ENCODE measurements around the gene PPP1R12C. TPM values are rescaled to one million over a fixed set of nuclear protein-coding genes. Genes with fewer than 3 reads are reported as not detected.

PPP1R12C gene
- polyA plus RNA-seq, 3 donors = 2.1 to 206 (median 2.6) TPM

DNA sequence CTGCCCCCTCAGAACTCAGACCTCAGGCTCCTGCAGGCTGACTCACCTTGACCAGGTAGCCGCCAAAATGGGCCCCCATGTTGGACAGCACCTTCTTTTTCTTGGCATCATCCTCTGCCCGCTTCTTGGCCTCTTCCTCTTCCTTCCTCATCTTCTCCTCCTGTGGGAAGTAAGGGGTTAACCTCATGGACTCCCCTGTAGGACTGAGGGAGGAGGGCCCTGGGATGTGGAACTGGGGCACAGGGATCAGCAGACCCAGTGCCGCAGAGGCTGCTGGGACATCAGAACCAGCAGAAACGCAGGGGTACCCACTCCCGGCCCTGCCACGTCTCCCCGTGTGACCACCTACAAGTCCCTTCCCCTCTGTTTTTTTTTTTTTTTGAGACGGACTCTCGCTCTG lies 20.5 kb upstream of the PPP1R12C start:
- Histone ChIP-seq H3K36me3 (replicated peaks in 1 of 2; ENCODE audit: control insufficient read depth in 1 of 2, insufficient read depth in 2 of 2, low read length in 2 of 2) (no peaks in the 10 kb centered on the region), H4K20me1 (ENCODE audit: insufficient read depth, low read length) (no peaks in the 10 kb centered on the region), H3K9ac (ENCODE audit: insufficient read depth, low read length, poor library complexity, severe bottlenecking) (no peak overlapping the region), H3K27me3 (ENCODE audit: control insufficient read depth in 2 of 2, insufficient read depth in 2 of 2, low read length in 2 of 2) (peaks cover 0 to 10% of the 10 kb centered on the region in 2 donors), H3K4me2 (replicated peaks; ENCODE audit: extremely low read depth, low read length, poor library complexity, severe bottlenecking) (no peak overlapping the region), H3K27ac (ENCODE audit: low read depth in 1 of 2, low read length in 2 of 2) (no peak overlapping the region), H3K4me3 (replicated peaks in 1 of 3; ENCODE audit: low read depth in 2 of 3, low read length in 3 of 3) (no peak overlapping the region), H3K79me2 (ENCODE audit: insufficient read depth, low read length) (no peaks in the 10 kb centered on the region), H3K4me1 (ENCODE audit: control insufficient read depth in 1 of 2, insufficient read depth in 2 of 2, low read length in 2 of 2) (peaks cover 4 to 6% of the 10 kb centered on the region in 2 donors), H3K9me3 (replicated peaks in 1 of 2; ENCODE audit: control insufficient read depth in 1 of 2, insufficient read depth in 1 of 2, low read length in 2 of 2) (no peaks in the 10 kb centered on the region), H2AFZ (ENCODE audit: insufficient read depth, low read depth, low read length, poor library complexity, severe bottlenecking) (no peak overlapping the region)
- peaks cover 13% of the 10 kb centered on the region for H3K4me1 Mint-ChIP-seq
- no peak overlapping the region for H3K27ac Mint-ChIP-seq
- peaks cover 0 to 7% (median 0%) of the 10 kb centered on the region in 7 donors for H3K9me3 Mint-ChIP-seq
- no peaks in the 10 kb centered on the region for H3K36me3 Mint-ChIP-seq
- WGBS (ENCODE audit: insufficient coverage) = 75% methylated on average over 6 of the region's 9 CpGs
- H3K27me3 Mint-ChIP-seq (ENCODE audit: low read depth in 3 of 3) = peaks cover 41 to 46% (median 45%) of the 10 kb centered on the region in 3 donors
- TF ChIP-seq, protein P1, sequence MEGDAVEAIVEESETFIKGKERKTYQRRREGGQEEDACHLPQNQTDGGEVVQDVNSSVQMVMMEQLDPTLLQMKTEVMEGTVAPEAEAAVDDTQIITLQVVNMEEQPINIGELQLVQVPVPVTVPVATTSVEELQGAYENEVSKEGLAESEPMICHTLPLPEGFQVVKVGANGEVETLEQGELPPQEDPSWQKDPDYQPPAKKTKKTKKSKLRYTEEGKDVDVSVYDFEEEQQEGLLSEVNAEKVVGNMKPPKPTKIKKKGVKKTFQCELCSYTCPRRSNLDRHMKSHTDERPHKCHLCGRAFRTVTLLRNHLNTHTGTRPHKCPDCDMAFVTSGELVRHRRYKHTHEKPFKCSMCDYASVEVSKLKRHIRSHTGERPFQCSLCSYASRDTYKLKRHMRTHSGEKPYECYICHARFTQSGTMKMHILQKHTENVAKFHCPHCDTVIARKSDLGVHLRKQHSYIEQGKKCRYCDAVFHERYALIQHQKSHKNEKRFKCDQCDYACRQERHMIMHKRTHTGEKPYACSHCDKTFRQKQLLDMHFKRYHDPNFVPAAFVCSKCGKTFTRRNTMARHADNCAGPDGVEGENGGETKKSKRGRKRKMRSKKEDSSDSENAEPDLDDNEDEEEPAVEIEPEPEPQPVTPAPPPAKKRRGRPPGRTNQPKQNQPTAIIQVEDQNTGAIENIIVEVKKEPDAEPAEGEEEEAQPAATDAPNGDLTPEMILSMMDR (IDR thresholded peaks at IDR 0.05) = no peak
- H3K4me3 Mint-ChIP-seq = no peak overlapping the region
- intact Hi-C loops (cut with micrococcal nuclease) = no loop called here
- no peak for DNase-seq

DNA sequence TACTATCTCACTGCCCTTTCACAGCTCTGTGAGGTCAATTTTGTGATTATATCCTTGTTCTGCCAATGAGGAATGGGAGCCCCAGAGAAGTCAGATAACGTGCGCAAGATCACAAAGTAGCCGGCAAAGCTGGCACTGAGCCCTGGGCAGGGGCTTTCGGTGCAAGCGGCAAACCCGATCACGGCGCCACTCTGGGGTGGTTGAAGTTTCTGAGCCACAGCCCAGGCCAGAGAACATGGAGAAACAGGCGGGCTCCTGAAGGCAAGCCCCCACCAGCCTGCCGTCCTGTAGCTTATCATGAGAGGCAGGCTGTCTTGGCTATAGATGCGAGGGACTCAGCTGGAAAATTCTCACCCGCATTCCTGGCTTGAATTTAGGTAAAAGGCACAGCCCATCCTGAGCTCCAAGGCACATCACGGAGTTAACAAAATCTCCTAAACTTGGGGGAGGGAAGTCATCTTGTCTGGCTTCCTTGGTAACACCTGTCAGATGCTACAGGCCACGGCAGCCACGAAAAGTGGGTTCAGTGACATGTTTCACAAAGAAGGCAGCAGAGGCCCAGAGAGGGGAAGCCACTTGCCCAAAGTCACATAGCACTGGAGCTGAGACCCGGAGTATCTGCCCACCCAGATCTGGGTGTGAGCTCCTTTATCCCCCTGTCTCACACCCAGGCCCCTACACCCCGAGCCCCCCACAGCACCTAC lies 19.1 kb upstream of the PPP1R12C start:
- Mint-ChIP-seq H3K9me3 (peaks cover 0 to 4% (median 0%) of the 10 kb centered on the region in 7 donors), H3K27ac (no peak overlapping the region), H3K36me3 (no peaks in the 10 kb centered on the region), H3K27me3 (ENCODE audit: low read depth in 3 of 3) (peaks cover 38 to 46% (median 42%) of the 10 kb centered on the region in 3 donors), H3K4me3 (no peak overlapping the region), H3K4me1 (peaks cover 16% of the 10 kb centered on the region)
- TF ChIP-seq, protein P1 (IDR thresholded peaks at IDR 0.05) = no peak
- Histone ChIP-seq H3K9ac (ENCODE audit: insufficient read depth, low read length, poor library complexity, severe bottlenecking) (no peak overlapping the region), H3K4me1 (ENCODE audit: control insufficient read depth in 1 of 2, insufficient read depth in 2 of 2, low read length in 2 of 2) (peaks cover 4 to 6% of the 10 kb centered on the region in 2 donors), H2AFZ (ENCODE audit: insufficient read depth, low read depth, low read length, poor library complexity, severe bottlenecking) (no peak overlapping the region), H3K27me3 (ENCODE audit: control insufficient read depth in 2 of 2, insufficient read depth in 2 of 2, low read length in 2 of 2) (peaks cover 0 to 11% of the 10 kb centered on the region in 2 donors), H3K27ac (ENCODE audit: low read depth in 1 of 2, low read length in 2 of 2) (no peak overlapping the region), H3K36me3 (replicated peaks in 1 of 2; ENCODE audit: control insufficient read depth in 1 of 2, insufficient read depth in 2 of 2, low read length in 2 of 2) (no peaks in the 10 kb centered on the region), H3K4me2 (replicated peaks; ENCODE audit: extremely low read depth, low read length, poor library complexity, severe bottlenecking) (no peak overlapping the region), H4K20me1 (ENCODE audit: insufficient read depth, low read length) (no peaks in the 10 kb centered on the region), H3K9me3 (replicated peaks in 1 of 2; ENCODE audit: control insufficient read depth in 1 of 2, insufficient read depth in 1 of 2, low read length in 2 of 2) (no peaks in the 10 kb centered on the region), H3K4me3 (replicated peaks in 1 of 3; ENCODE audit: low read depth in 2 of 3, low read length in 3 of 3) (no peak overlapping the region), H3K79me2 (ENCODE audit: insufficient read depth, low read length) (no peaks in the 10 kb centered on the region)
- intact Hi-C loops (cut with micrococcal nuclease) = no loop called here
- 87% methylated on average over 12 of the region's 17 CpGs for WGBS (ENCODE audit: insufficient coverage)
- DNase-seq = no peak
